GM18907 (cell line): ENCODE results near the gene ANKRD22.
A peak's percentile ranks its signal among the peaks of the same experiment; 100 is the strongest.
"Not testable (repeated sequence)": the region's sequence is repeated elsewhere in the genome, so short reads cannot be mapped to it uniquely, and the experiment has no call there.

Experiments used
- ATAC-seq: cut with Tn5 transposase; IDR thresholded peaks from one replicate; pipeline ENCODE4 v1.9.1; 2021; ENCODE audit warnings: mild to moderate bottlenecking, moderate library complexity; ENCODE audit not compliant: unreplicated experiment

The ANKRD22 gene

GRCh38 chr10:88838766-88839350 is 12.8 kb downstream of the ANKRD22 start:
- no peak for ATAC-seq

- not testable (repeated sequence) for ATAC-seq
These were observed 14.0 kb downstream of the ANKRD22 start for GRCh38 chr10:88837632-88838031.

GRCh38 chr10:88835910-88836221 is 15.8 kb downstream of the ANKRD22 start:
- ATAC-seq: peak; percentile 6

DNA sequence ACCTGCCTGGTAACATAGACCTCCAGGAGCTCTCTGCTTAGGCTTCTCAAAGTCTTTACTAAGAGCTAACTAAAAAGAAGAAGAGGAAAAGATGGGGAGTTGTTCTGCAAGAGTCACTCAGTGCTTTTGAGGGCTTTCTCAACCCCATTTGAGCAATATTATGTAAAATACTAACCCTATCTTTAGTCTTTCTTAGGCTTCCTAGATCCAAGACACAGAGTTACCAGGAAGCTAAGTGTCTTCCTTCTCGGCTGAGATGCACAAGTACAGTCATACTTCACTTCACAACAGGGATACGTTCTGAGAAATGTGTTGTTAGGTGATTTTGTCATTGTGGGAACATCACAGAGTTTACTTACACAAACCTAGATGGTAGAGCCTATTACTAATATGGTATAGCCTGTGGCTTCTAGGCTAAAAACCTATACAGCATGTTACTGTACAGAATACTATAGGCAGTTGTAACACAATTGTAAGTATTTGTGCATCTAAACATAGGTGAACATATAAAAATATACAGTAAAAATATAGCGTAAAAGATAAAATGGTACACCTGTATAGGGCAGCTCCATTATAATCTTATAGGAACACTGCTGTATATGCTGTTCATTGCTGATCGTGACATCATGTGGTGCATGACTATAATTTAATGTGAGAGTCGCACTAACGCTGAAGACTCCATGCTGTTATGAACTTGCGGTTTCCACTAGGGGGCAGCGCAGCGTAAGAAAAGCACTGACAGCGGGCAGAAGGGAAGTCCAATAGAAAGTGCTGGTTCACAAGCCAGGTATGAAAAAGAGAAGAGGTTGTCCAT is 16.3 kb downstream of the ANKRD22 start:
- ATAC-seq: peak; percentile 76

DNA sequence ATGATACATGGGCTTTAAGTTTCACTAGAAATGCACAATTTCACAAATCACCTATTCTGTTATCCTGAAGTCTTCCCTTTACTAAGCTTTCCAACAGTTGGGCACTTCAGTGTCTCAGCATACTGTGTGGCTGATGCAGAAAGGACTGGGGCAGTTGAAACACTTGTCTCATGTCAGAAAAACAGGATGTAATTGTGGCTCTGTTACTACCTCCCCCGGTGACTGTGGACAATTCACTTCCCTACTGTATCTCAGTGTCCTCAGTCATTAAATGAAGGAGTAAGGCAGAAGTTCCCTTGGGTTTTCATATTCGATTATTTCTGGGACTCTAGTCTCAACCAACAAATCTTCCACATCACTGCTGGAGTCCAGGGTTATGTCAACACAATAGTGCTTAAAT is 17.9 kb downstream of the ANKRD22 start:
- no peak for ATAC-seq

- ATAC-seq: no peak
These were observed 18.5 kb downstream of the ANKRD22 start for GRCh38 chr10:88833156-88833555.

DNA sequence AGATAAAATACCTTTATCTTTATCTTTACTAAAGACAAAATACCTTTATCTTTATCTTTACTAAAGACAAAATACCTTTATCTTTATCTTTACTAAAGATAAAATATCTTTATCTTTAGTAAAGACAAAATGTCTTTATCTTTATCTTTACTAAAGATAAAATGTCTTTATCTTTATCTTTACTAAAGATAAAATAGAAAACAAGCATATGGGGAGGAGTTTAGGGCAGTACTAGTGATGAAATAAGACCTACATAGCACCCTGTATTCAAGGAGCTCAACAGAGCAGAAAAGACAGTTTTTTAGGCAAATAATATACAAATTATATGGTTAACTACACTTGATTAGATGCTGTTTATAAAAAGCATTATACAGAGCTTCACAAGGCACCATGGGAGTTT is 19.3 kb downstream of the ANKRD22 start:
- ATAC-seq: no peak

- no peak for ATAC-seq
These were observed 19.9 kb downstream of the ANKRD22 start for GRCh38 chr10:88831709-88832108.

- no peak for ATAC-seq
These were observed 20.9 kb downstream of the ANKRD22 start for GRCh38 chr10:88830643-88831268.

GRCh38 chr10:88828310-88828709 is 23.3 kb downstream of the ANKRD22 start:
- no peak for ATAC-seq

- no peak for ATAC-seq
These were observed 24.0 kb downstream of the ANKRD22 start for GRCh38 chr10:88827671-88828070.

GRCh38 chr10:88826388-88826787 is 25.3 kb downstream of the ANKRD22 start:
- no peak for ATAC-seq

GRCh38 chr10:88820748-88821401 is 30.8 kb downstream of the ANKRD22 start:
- ATAC-seq: no peak

GRCh38 chr10:88819290-88819689 is 32.4 kb downstream of the ANKRD22 start:
- ATAC-seq: no peak

DNA sequence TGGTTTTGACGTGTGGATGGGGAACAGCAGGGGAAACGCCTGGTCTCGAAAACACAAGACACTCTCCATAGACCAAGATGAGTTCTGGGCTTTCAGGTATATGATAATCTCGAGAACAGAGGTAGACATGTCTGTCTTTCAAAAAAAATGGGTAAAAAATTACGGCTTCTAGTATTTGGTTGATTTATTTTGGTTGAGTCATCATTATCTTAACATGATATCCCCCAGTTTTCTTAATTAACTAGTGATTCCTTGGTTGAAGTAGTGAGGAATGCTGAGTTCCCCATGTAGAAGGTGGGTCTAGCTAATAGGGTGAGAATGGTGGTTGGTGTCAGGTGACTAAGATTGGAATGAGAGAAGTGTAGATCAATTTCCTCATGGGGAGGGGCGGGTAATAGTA is 38.4 kb downstream of the ANKRD22 start:
- no peak for ATAC-seq

GRCh38 chr10:88810196-88810961 is 41.3 kb downstream of the ANKRD22 start:
- peak; percentile 60 for ATAC-seq

GRCh38 chr10:88809621-88810020 is 42.0 kb downstream of the ANKRD22 start:
- no peak for ATAC-seq

- no peak for ATAC-seq
These were observed 45.7 kb downstream of the ANKRD22 start for GRCh38 chr10:88805924-88806323.

- no peak for ATAC-seq
These were observed 46.3 kb downstream of the ANKRD22 start for GRCh38 chr10:88805361-88805760.

GRCh38 chr10:88804083-88804812 is 47.4 kb downstream of the ANKRD22 start:
- ATAC-seq: no peak
